HG02571 (cell line): Measurements from ENCODE around the gene ACY1.
"Not testable (repeated sequence)": the region's sequence is repeated elsewhere in the genome, so short reads cannot be mapped to it uniquely, and the experiment has no call there.

Source experiments
- ATAC-seq: cut with Tn5 transposase; IDR thresholded peaks from one replicate; pipeline ENCODE4 v1.9.1; 2021; ENCODE audit warnings: mild to moderate bottlenecking, moderate library complexity; ENCODE audit not compliant: unreplicated experiment

Gene ACY1

GRCh38 chr3:52023860-52024764 lies 40.8 kb downstream of the ACY1 start:
- peak; percentile 70 for ATAC-seq

GRCh38 chr3:52024765-52025452 lies 41.6 kb downstream of the ACY1 start:
- ATAC-seq: no peak

GRCh38 chr3:52025453-52025852 lies 42.1 kb downstream of the ACY1 start:
- ATAC-seq: no peak

GRCh38 chr3:52026041-52026440 lies 42.7 kb downstream of the ACY1 start:
- ATAC-seq: no peak

- ATAC-seq: no peak
Observed at GRCh38 chr3:52028572-52028971, 45.2 kb downstream of the ACY1 start.

GRCh38 chr3:52029053-52029452 lies 45.7 kb downstream of the ACY1 start:
- ATAC-seq: no peak

- ATAC-seq: no peak
Observed at GRCh38 chr3:52029535-52029934, 46.2 kb downstream of the ACY1 start.

GRCh38 chr3:52030714-52031310 lies 47.5 kb downstream of the ACY1 start:
- ATAC-seq: no peak

GRCh38 chr3:52031896-52032295 lies 48.6 kb downstream of the ACY1 start:
- ATAC-seq: no peak

- no peak for ATAC-seq
Observed at GRCh38 chr3:52032702-52033408, 49.5 kb downstream of the ACY1 start.

- ATAC-seq: not testable (repeated sequence)
Observed at GRCh38 chr3:52033748-52034147, 50.4 kb downstream of the ACY1 start.

- ATAC-seq: no peak
Observed at GRCh38 chr3:52034212-52034611, 50.9 kb downstream of the ACY1 start.

- ATAC-seq: no peak
Observed at GRCh38 chr3:52034651-52035050, 51.3 kb downstream of the ACY1 start.

- ATAC-seq: peak; percentile 64
Observed at GRCh38 chr3:52036222-52036694, 52.9 kb downstream of the ACY1 start.

- ATAC-seq: no peak
Observed at GRCh38 chr3:52036829-52037228, 53.5 kb downstream of the ACY1 start.

- ATAC-seq: no peak
Observed at GRCh38 chr3:52037291-52037690, 54.0 kb downstream of the ACY1 start.

- ATAC-seq: no peak
Observed at GRCh38 chr3:52038227-52038626, 54.9 kb downstream of the ACY1 start.
